Neural progenitor cell (in vitro differentiated cells): Measurements from ENCODE around the gene PPA1. TPM values are rescaled to one million over a fixed set of nuclear protein-coding genes. Genes with fewer than 3 reads are reported as not detected.

Experiments used
- DNase-seq: peaks from one replicate; pipeline ENCODE4 v3.0.0-alpha.2; 2016; ENCODE audit warnings: low spot score
- H2AFZ ChIP-seq: fragments of 200-600 bp; sonication (generic); replicated peaks from 2 replicates; pipeline ENCODE4 v1.6.1; 2016; ENCODE audit warnings: antibody characterized with exemption
- H3F3A ChIP-seq: fragments of 200-600 bp; sonication (generic); 2 replicates; pipeline ENCODE4 v1.6.1; 2016; ENCODE audit warnings: antibody characterized with exemption, low read depth
- H3K27ac ChIP-seq: fragments of 200-600 bp; sonication (generic); 2 replicates; pipeline ENCODE4 v1.5.1; 2016; ENCODE audit warnings: mild to moderate bottlenecking
- H3K27me3 ChIP-seq: fragments of 200-600 bp; sonication (generic); 2 replicates; pipeline ENCODE4 v1.6.1; 2016; ENCODE audit warnings: mild to moderate bottlenecking, moderate library complexity
- H3K36me3 ChIP-seq: fragments of 200-600 bp; sonication (generic); 2 replicates; pipeline ENCODE4 v1.5.1; 2016
- H3K4me1 ChIP-seq: fragments of 200-600 bp; sonication (generic); 2 replicates; pipeline ENCODE4 v1.6.1; 2016; ENCODE audit warnings: mixed run types
- H3K4me2 ChIP-seq: fragments of 200-600 bp; sonication (generic); 2 replicates; pipeline ENCODE4 v1.6.1; 2016
- H3K4me3 ChIP-seq: fragments of 200-600 bp; sonication (generic); 2 replicates; pipeline ENCODE4 v1.5.1; 2016
- H3K79me2 ChIP-seq: fragments of 200-600 bp; sonication (generic); 2 replicates; pipeline ENCODE4 v1.6.1; 2016; ENCODE audit warnings: low read depth
- H3K9ac ChIP-seq: fragments of 200-600 bp; sonication (generic); 2 replicates; pipeline ENCODE4 v1.6.1; 2016
- H3K9me3 ChIP-seq: fragments of 200-600 bp; sonication (generic); 2 replicates; pipeline ENCODE4 v1.5.1; 2016; ENCODE audit warnings: low read depth
- H4K20me1 ChIP-seq: fragments of 200-600 bp; sonication (generic); 2 replicates; pipeline ENCODE4 v1.6.1; 2016; ENCODE audit warnings: low read depth
- H3K27ac Mint-ChIP-seq: 3 replicates; pipeline ENCODE4 v1.8.0; 2021; ENCODE audit warnings: mixed read lengths
- H3K27me3 Mint-ChIP-seq: 2 replicates; pipeline ENCODE4 v1.8.0; 2022; ENCODE audit warnings: low read depth, mild to moderate bottlenecking, inconsistent platforms, moderate library complexity, mixed read lengths; ENCODE audit not compliant: insufficient read depth
- H3K36me3 Mint-ChIP-seq: 3 replicates; pipeline ENCODE4 v1.8.0; 2021; ENCODE audit warnings: mixed read lengths
- H3K4me1 Mint-ChIP-seq: 3 replicates; pipeline ENCODE4 v1.8.0; 2021; ENCODE audit warnings: mixed read lengths
- H3K4me3 Mint-ChIP-seq: 3 replicates; pipeline ENCODE4 v1.8.0; 2021; ENCODE audit warnings: mild to moderate bottlenecking, moderate library complexity, mixed read lengths
- H3K9me3 Mint-ChIP-seq: 3 replicates; pipeline ENCODE4 v1.8.0; 2020; ENCODE audit warnings: mixed read lengths
- EZH2 ChIP-seq: fragments of 200-600 bp; sonication (generic); IDR thresholded peaks from 2 replicates; pipeline ENCODE4 v1.6.1; 2017; ENCODE audit warnings: antibody characterized with exemption, mild to moderate bottlenecking, moderate library complexity
- EZH2phosphoT487 ChIP-seq: fragments of 200-600 bp; sonication (generic); IDR thresholded peaks from 2 replicates; pipeline ENCODE4 v1.6.1; 2017; ENCODE audit warnings: antibody characterized with exemption
- total RNA-seq: library from RNA; depleted of rRNA; stranded (reverse); fragments of >200 nt; gene quantifications from 2 replicates; pipeline ENCODE4 v1.2.3, GENCODE V29; 2015; ENCODE audit warnings: low replicate concordance
- TF ChIP-seq, protein P1 (sequence below): fragments of 200-600 bp; sonication (generic); IDR thresholded peaks from 2 replicates; pipeline ENCODE4 v1.5.1; 2017; ENCODE audit warnings: antibody characterized with exemption, mild to moderate bottlenecking

PPA1 gene
- total RNA-seq, 1 donor from 2014 or later, result 203 TPM

- Mint-ChIP-seq H3K4me1 (no peaks in the 10 kb centered on the region), H3K36me3 (peaks cover 28% of the 10 kb centered on the region), H3K27me3 (no peaks in the 10 kb centered on the region), H3K9me3 (peaks cover 6% of the 10 kb centered on the region), H3K27ac (no peak overlapping the region), H3K4me3 (no peak overlapping the region)
- Histone ChIP-seq H2AFZ (no peak overlapping the region), H3K9ac (no peak overlapping the region), H3K36me3 (peaks cover 6% of the 10 kb centered on the region), H3K4me1 (no peaks in the 10 kb centered on the region), H3K27me3 (no peaks in the 10 kb centered on the region), H3K4me2 (no peak overlapping the region), H3K9me3 (no peaks in the 10 kb centered on the region), H3K79me2 (no peaks in the 10 kb centered on the region), H4K20me1 (no peaks in the 10 kb centered on the region), H3K4me3 (no peak overlapping the region), H3K27ac (no peak overlapping the region), H3F3A (peaks cover 4% of the 10 kb centered on the region)
- TF ChIP-seq EZH2phosphoT487, result no peak
- TF ChIP-seq, protein P1, sequence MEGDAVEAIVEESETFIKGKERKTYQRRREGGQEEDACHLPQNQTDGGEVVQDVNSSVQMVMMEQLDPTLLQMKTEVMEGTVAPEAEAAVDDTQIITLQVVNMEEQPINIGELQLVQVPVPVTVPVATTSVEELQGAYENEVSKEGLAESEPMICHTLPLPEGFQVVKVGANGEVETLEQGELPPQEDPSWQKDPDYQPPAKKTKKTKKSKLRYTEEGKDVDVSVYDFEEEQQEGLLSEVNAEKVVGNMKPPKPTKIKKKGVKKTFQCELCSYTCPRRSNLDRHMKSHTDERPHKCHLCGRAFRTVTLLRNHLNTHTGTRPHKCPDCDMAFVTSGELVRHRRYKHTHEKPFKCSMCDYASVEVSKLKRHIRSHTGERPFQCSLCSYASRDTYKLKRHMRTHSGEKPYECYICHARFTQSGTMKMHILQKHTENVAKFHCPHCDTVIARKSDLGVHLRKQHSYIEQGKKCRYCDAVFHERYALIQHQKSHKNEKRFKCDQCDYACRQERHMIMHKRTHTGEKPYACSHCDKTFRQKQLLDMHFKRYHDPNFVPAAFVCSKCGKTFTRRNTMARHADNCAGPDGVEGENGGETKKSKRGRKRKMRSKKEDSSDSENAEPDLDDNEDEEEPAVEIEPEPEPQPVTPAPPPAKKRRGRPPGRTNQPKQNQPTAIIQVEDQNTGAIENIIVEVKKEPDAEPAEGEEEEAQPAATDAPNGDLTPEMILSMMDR, result no peak
- TF ChIP-seq EZH2, result no peak
- no peak for DNase-seq
Measured at GRCh38 chr10:70201105-70201504, 32.1 kb downstream of the PPA1 start.

DNA sequence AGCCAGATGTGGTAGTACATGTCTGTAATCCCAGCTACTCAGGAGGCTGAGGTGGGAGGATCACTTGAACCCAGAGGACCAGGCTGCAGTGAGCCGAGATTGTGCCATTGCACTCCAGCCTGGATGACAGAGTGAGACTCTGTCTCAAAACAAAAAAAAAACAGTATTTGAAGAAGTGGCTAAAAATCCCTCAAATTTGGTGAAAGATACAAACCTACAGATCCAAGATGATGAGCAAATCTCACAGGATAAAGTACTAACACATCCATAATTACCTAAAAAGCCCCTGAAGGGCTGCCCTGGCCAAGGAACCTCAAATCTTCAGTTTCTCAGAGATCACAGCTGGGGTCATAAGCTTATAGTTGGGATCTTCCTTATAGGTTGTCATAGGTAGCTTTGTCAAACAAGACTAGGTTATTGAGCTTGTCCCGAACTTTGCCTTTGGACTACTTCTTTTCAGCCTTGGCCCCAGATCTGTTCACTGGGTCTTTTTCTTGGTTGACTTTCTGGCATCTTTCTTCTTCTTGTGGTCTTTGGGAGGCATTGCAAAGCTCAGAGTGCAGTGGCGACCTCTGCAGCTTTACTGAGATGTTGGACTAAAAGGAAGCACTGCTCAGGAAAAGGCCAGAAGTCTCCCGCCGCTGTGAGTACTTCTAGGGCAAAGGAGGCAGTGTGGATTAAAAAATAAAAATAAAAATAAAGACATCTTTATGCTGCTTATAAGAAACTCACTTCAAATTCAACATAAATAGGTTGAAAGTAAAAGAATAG, 34.3 kb downstream of the PPA1 start:
- Mint-ChIP-seq H3K4me3 (no peak overlapping the region), H3K27ac (no peak overlapping the region), H3K27me3 (no peaks in the 10 kb centered on the region), H3K4me1 (no peaks in the 10 kb centered on the region), H3K36me3 (peaks cover 22% of the 10 kb centered on the region), H3K9me3 (peaks cover 6% of the 10 kb centered on the region)
- H3K4me1 ChIP-seq, result no peaks in the 10 kb centered on the region
- H3K9me3 ChIP-seq, result no peaks in the 10 kb centered on the region
- TF ChIP-seq EZH2phosphoT487, result no peak
- TF ChIP-seq, protein P1, result no peak
- no peak overlapping the region for H2AFZ ChIP-seq
- no peak overlapping the region for H3K4me3 ChIP-seq
- no peaks in the 10 kb centered on the region for H3K36me3 ChIP-seq
- H3K27me3 ChIP-seq, result no peaks in the 10 kb centered on the region
- no peak overlapping the region for H3K9ac ChIP-seq
- no peaks in the 10 kb centered on the region for H3K79me2 ChIP-seq
- no peak overlapping the region for H3K27ac ChIP-seq
- DNase-seq, result peak; percentile 6
- H3F3A ChIP-seq, result peaks cover 4% of the 10 kb centered on the region
- H3K4me2 ChIP-seq, result no peak overlapping the region
- H4K20me1 ChIP-seq, result no peaks in the 10 kb centered on the region

DNA sequence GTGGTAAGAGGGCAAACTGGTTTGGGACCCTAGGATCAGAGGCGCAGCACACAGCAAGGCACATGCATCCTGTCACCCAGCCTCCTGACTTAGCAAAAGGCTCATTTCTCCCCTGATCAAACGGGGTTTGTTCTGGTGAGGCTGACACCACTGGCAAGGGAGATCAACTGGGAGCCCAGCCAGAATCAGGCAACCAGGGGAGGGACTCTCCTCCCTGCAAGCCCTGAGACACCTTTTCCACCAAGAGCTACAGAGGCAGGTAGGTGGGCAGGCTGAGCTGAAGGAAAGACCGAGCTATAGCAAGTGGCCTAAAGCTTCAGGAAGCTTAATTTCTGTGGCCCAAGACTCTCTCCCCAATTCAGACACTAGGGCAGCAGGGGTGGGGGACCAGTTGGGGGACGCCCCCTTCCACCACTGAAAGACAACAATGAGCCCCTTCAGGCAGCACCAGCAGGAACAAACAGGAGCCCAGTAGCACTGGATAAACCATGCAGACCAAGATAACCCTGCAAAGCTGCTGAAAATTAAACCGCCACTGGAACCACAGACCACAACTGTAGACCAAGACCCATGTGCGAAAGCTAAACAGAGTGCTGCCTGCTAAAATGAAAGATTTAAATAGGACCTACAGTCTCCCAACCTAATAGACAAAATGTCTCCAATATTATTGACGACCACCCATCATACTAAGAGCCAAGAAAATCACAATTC, 35.8 kb downstream of the PPA1 start:
- no peaks in the 10 kb centered on the region for H3K27me3 ChIP-seq
- no peak overlapping the region for H3K27ac ChIP-seq
- no peaks in the 10 kb centered on the region for H3K4me1 ChIP-seq
- no peaks in the 10 kb centered on the region for H3K9me3 ChIP-seq
- peaks cover 6% of the 10 kb centered on the region for H3K9me3 Mint-ChIP-seq
- H4K20me1 ChIP-seq, result no peaks in the 10 kb centered on the region
- no peaks in the 10 kb centered on the region for H3K36me3 ChIP-seq
- DNase-seq, result no peak
- H3K4me3 Mint-ChIP-seq, result no peak overlapping the region
- H3K4me1 Mint-ChIP-seq, result no peaks in the 10 kb centered on the region
- no peaks in the 10 kb centered on the region for H3K79me2 ChIP-seq
- TF ChIP-seq, protein P1, result no peak
- TF ChIP-seq EZH2 (no peak), EZH2phosphoT487 (no peak)
- H3K27ac Mint-ChIP-seq, result no peak overlapping the region
- H3K36me3 Mint-ChIP-seq, result peaks cover 22% of the 10 kb centered on the region
- no peak overlapping the region for H3K9ac ChIP-seq
- no peak overlapping the region for H2AFZ ChIP-seq
- no peaks in the 10 kb centered on the region for H3F3A ChIP-seq
- H3K4me2 ChIP-seq, result no peak overlapping the region
- H3K4me3 ChIP-seq, result no peak overlapping the region
- H3K27me3 Mint-ChIP-seq, result no peaks in the 10 kb centered on the region
